ENCODE data around the gene CDH4. TPM values are rescaled to one million over a fixed set of nuclear protein-coding genes. Genes with fewer than 3 reads are reported as not detected.

CDH4 gene
- total RNA-seq, 2 experiments from 2014 or later, result 0.11 to 0.18 TPM

- no peak overlapping the region for H3K27ac Mint-ChIP-seq
- intact Hi-C loops (cut with micrococcal nuclease), result no loop called here
- DNase-seq, result no peak
- no peak overlapping the region for H3K4me3 Mint-ChIP-seq
- H3K36me3 Mint-ChIP-seq (ENCODE audit: low read depth), result no peaks in the 10 kb centered on the region
- ChIA-PET CTCF (no interaction called here), POLR2A (no interaction called here)
- no peaks in the 10 kb centered on the region for H3K4me1 Mint-ChIP-seq (ENCODE audit: low read depth)
- no peaks in the 10 kb centered on the region for H3K27me3 Mint-ChIP-seq
- TF ChIP-seq CTCF (IDR thresholded peaks at IDR 0.05), result no peak
- no peak for ATAC-seq
- no peaks in the 10 kb centered on the region for H3K9me3 Mint-ChIP-seq
Observed at GRCh38 chr20:61758564-61759200, 506.6 kb downstream of the CDH4 start.

- Mint-ChIP-seq H3K9me3 (no peaks in the 10 kb centered on the region), H3K27me3 (no peaks in the 10 kb centered on the region), H3K36me3 (ENCODE audit: low read depth) (no peaks in the 10 kb centered on the region), H3K4me1 (ENCODE audit: low read depth) (no peaks in the 10 kb centered on the region), H3K4me3 (no peak overlapping the region), H3K27ac (no peak overlapping the region)
- intact Hi-C loops (cut with micrococcal nuclease), result no loop called here
- ChIA-PET POLR2A (no interaction called here), CTCF (no interaction called here)
- ATAC-seq (no peak), DNase-seq (no peak)
- TF ChIP-seq CTCF (IDR thresholded peaks at IDR 0.05), result no peak
Observed at GRCh38 chr20:61759286-61760065, 507.4 kb downstream of the CDH4 start.

DNA sequence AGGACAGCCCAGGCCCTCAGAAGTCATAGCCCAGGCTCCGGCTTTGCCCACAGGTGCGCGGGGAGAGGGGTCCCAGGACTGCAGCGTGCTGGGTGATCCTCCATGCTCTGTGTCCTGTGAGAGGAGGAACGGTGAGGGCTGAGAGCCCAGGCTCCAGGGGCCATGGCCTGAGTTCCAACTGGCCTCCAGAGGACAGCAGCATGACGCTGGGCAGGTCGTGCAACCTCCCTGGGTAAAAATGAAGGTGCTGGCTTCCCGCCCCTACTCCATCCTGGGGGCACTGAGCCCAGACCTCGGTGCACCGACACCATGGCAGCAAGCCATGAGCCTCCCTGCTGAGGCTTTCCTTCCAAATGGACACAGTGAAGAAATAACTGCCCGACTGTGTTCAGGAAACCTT is 508.3 kb downstream of the CDH4 start:
- Mint-ChIP-seq H3K4me3 (no peak overlapping the region), H3K27me3 (no peaks in the 10 kb centered on the region), H3K4me1 (ENCODE audit: low read depth) (no peaks in the 10 kb centered on the region), H3K36me3 (ENCODE audit: low read depth) (no peaks in the 10 kb centered on the region), H3K9me3 (no peaks in the 10 kb centered on the region), H3K27ac (no peak overlapping the region)
- ATAC-seq, result no peak
- ChIA-PET POLR2A (no interaction called here), CTCF (no interaction called here)
- TF ChIP-seq CTCF (IDR thresholded peaks at IDR 0.05), result no peak
- DNase-seq, result no peak
- intact Hi-C loops (cut with micrococcal nuclease), result no loop called here

DNA sequence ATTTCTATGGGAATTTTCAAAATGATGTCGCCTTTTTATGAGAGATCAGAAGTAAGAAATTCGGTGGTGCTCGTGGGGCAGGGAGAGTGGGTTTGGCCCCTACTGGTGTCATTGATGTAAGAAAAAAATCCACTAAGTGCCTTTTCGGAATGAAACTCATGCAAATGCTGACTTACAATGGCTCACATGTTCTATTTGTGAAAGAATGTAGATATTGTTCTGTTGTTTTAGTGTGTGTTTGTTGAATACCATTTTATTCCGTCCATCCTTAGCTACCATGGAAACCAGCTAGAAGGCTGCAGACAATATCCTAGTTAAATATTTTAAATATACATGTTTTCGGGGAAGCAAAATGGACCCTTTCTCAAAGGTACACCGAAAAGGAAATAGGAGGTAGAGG is 508.7 kb downstream of the CDH4 start:
- TF ChIP-seq CTCF (IDR thresholded peaks at IDR 0.05), result no peak
- intact Hi-C loops (cut with micrococcal nuclease), result no loop called here
- ChIA-PET POLR2A (no interaction called here), CTCF (no interaction called here)
- ATAC-seq, result no peak
- no peaks in the 10 kb centered on the region for H3K36me3 Mint-ChIP-seq (ENCODE audit: low read depth)
- no peak for DNase-seq
- no peaks in the 10 kb centered on the region for H3K9me3 Mint-ChIP-seq
- H3K27me3 Mint-ChIP-seq, result no peaks in the 10 kb centered on the region
- H3K4me1 Mint-ChIP-seq (ENCODE audit: low read depth), result no peaks in the 10 kb centered on the region
- H3K4me3 Mint-ChIP-seq, result no peak overlapping the region
- no peak overlapping the region for H3K27ac Mint-ChIP-seq

DNA sequence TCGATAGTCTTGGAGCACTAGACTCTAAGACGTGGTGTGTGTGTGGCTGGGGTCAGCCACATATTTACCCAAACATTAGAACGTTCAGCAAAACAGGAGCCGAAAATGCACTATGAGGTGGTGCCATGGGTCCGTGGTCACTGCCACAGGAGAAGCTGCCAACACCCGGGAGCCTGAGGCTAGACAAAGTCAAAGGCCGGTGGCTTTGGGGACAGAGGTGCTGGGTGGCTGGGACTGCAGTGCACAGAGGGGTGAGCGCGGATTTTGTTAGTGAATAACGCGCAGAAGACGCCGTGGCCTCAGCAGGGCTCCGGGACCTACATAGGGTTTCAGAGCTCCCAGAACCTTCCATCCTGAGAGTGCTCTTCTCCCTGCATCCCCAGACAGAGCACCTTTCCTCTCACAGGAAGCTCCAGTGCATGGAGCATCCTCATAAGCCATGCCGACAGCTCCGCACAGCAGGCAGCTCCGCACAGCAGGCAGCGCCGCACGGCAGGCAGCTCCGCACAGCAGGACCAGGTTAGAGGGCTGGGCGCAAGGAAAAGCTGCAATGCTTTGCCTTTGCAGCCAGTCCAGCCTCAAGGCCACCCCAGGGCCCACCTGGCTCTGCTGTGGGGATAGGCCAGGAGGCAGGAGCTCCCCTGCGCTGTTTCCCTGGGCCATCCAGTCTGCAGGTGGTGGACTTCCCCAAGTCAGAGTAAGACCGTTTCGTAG is 509.5 kb downstream of the CDH4 start:
- no peaks in the 10 kb centered on the region for H3K27me3 Mint-ChIP-seq
- no peaks in the 10 kb centered on the region for H3K4me1 Mint-ChIP-seq (ENCODE audit: low read depth)
- ChIA-PET CTCF (no interaction called here), POLR2A (no interaction called here)
- no peak for DNase-seq
- ATAC-seq, result no peak
- intact Hi-C loops (cut with micrococcal nuclease), result no loop called here
- H3K27ac Mint-ChIP-seq, result no peak overlapping the region
- no peak overlapping the region for H3K4me3 Mint-ChIP-seq
- TF ChIP-seq CTCF (IDR thresholded peaks at IDR 0.05), result no peak
- no peaks in the 10 kb centered on the region for H3K9me3 Mint-ChIP-seq
- no peaks in the 10 kb centered on the region for H3K36me3 Mint-ChIP-seq (ENCODE audit: low read depth)
